Measurements from ENCODE around the gene F2RL1. TPM values are rescaled to one million over a fixed set of nuclear protein-coding genes. Genes with fewer than 3 reads are reported as not detected.
"Not testable (repeated sequence)": the region's sequence is repeated elsewhere in the genome, so short reads cannot be mapped to it uniquely, and the experiment has no call there.

The F2RL1 gene
- total RNA-seq, 1 experiment from 2014 or later: 37.3 TPM

- TF ChIP-seq KAT7 (CRISPR knock-in tag; IDR thresholded peaks at IDR 0.05; ENCODE audit: borderline replicate concordance): no peak
- TF ChIP-seq ARID4B (CRISPR knock-in tag; IDR thresholded peaks at IDR 0.05; ENCODE audit: borderline replicate concordance): no peak
- TF ChIP-seq ATF2 (CRISPR knock-in tag; IDR thresholded peaks at IDR 0.05; ENCODE audit: borderline replicate concordance, low read depth): no peak
- no peak for TF ChIP-seq USF2 (CRISPR knock-in tag; IDR thresholded peaks at IDR 0.05)
- TF ChIP-seq SOX15 (CRISPR knock-in tag; IDR thresholded peaks at IDR 0.05): no peak
- TF ChIP-seq CBFB (CRISPR knock-in tag; IDR thresholded peaks at IDR 0.05; ENCODE audit: low read depth): no peak
- TF ChIP-seq CREB1 (CRISPR knock-in tag; IDR thresholded peaks at IDR 0.05): no peak
- TF ChIP-seq USF1 (CRISPR knock-in tag; IDR thresholded peaks at IDR 0.05): no peak
- no peak for TF ChIP-seq ETV6 (CRISPR knock-in tag; IDR thresholded peaks at IDR 0.05)
- TF ChIP-seq ZNF423 (CRISPR knock-in tag; IDR thresholded peaks at IDR 0.05): no peak
- no peak for TF ChIP-seq AFF4 (CRISPR knock-in tag; IDR thresholded peaks at IDR 0.05; ENCODE audit: borderline replicate concordance)
- TF ChIP-seq ZBTB21 (CRISPR knock-in tag; IDR thresholded peaks at IDR 0.05; ENCODE audit: borderline replicate concordance): no peak
- no peak for TF ChIP-seq CTCF (IDR thresholded peaks at IDR 0.05)
- no peak for TF ChIP-seq ATF3 (CRISPR knock-in tag; conservative IDR thresholded peaks at IDR 0.05)
- no peak for TF ChIP-seq E2F5 (CRISPR knock-in tag; IDR thresholded peaks at IDR 0.05)
- no peak for TF ChIP-seq ZBTB43 (CRISPR knock-in tag; IDR thresholded peaks at IDR 0.05)
- TF ChIP-seq JAZF1 (CRISPR knock-in tag; IDR thresholded peaks at IDR 0.05): no peak
- Mint-ChIP-seq H3K27ac (no peak overlapping the region), H3K36me3 (peaks cover 12% of the 10 kb centered on the region), H3K27me3 (ENCODE audit: low read depth) (no peaks in the 10 kb centered on the region; the same call in 1 of the 2 replicates), H3K4me1 (peaks cover 40% of the 10 kb centered on the region), H3K9me3 (peaks cover 12% of the 10 kb centered on the region), H3K4me3 (no peak overlapping the region)
- ChIA-PET POLR2A (interaction anchor here (1.0 kb wide), 1 partner anchor 17 kb away, joined by 4 read pairs; no protein-coding TSS in a partner anchor), CTCF (interaction anchor here (0.7 kb wide), 1 partner anchor 46 kb away, joined by 3 read pairs; no protein-coding TSS in a partner anchor)
- DNase-seq (ENCODE audit: low spot score) (no peak), ATAC-seq (no peak)
These were observed 30.5 kb upstream of the F2RL1 start for GRCh38 chr5:76788362-76788761.

GRCh38 chr5:76789275-76789674 lies 29.6 kb upstream of the F2RL1 start:
- POLR2A ChIA-PET; DNase-seq (ENCODE audit: low spot score); H3K4me3 Mint-ChIP-seq; ATAC-seq; H3K27me3 Mint-ChIP-seq (ENCODE audit: low read depth); H3K27ac Mint-ChIP-seq: not testable (repeated sequence)
- peaks cover 31% of the 10 kb centered on the region for H3K4me1 Mint-ChIP-seq
- H3K9me3 Mint-ChIP-seq: peaks cover 12% of the 10 kb centered on the region
- CTCF ChIA-PET: interaction anchor here (3.1 kb wide), 1 partner anchor 15 kb away, joined by 12 read pairs; no protein-coding TSS in a partner anchor
- peaks cover 12% of the 10 kb centered on the region for H3K36me3 Mint-ChIP-seq
